OCI-LY1 (cell line): Measurements from ENCODE around the gene JAKMIP1.

Source experiments
- CTCF ChIP-seq: fragments of 200-600 bp; sonication (generic), shearing (Covaris generic); IDR thresholded peaks from 2 replicates; pipeline ENCODE4 v1.5.1; 2017; ENCODE audit warnings: mild to moderate bottlenecking, antibody characterized with exemption, low read length, moderate library complexity, mixed read lengths
- EZH2 ChIP-seq: fragments of 200-600 bp; sonication (generic), shearing (Covaris generic); IDR thresholded peaks from 2 replicates; pipeline ENCODE4 v1.8.0; 2017; ENCODE audit warnings: borderline replicate concordance, mixed run types, mild to moderate bottlenecking, antibody characterized with exemption, low read length, moderate library complexity, mixed read lengths

DNA sequence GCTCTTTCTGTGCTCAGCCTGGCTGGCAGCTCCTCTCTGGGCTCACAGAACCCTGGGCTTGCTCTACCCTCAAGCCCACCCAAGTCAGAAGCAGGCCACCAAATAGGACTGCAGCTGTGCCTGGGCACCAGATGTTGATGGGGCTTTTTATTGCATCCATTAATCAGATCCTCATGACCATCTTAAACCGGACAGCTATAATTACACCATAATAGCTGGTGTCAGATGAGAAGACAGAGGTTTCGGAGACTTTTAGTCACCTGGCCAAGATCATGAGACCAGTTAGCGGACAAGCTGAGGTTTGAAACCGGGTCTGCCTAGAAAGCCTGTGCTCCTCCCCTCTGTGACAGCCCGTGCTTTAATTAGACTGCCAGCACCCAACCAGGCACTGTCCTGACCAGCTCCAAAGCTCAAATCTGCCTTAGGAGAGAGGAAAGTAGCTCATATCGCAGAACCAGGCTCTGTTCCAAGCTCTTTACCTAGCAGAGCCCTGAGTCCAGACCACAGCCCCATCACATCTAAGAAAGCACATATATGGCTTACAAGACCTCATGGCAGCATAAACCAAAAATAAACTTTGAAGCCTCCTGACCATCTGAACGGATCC, 88.9 kb downstream of the JAKMIP1 start:
- TF ChIP-seq CTCF (no peak), EZH2 (no peak)
